GM08714 (cell line): ENCODE data around the gene MYLK.
"Not testable (repeated sequence)": the region's sequence is repeated elsewhere in the genome, so short reads cannot be mapped to it uniquely, and the experiment has no call there.

Experiments used
- H3K4me3 ChIP-seq: fragments of 200-500 bp; sonication (Bioruptor generic); 2 replicates; pipeline ENCODE4 v1.5.1; 2014; ENCODE audit warnings: mild to moderate bottlenecking, low read length, inconsistent platforms
- ZNF274 ChIP-seq: IDR thresholded peaks from 2 replicates; pipeline ENCODE4 v1.6.1; 2012; ENCODE audit warnings: mild to moderate bottlenecking, low read depth, low read length

MYLK gene, protein sequence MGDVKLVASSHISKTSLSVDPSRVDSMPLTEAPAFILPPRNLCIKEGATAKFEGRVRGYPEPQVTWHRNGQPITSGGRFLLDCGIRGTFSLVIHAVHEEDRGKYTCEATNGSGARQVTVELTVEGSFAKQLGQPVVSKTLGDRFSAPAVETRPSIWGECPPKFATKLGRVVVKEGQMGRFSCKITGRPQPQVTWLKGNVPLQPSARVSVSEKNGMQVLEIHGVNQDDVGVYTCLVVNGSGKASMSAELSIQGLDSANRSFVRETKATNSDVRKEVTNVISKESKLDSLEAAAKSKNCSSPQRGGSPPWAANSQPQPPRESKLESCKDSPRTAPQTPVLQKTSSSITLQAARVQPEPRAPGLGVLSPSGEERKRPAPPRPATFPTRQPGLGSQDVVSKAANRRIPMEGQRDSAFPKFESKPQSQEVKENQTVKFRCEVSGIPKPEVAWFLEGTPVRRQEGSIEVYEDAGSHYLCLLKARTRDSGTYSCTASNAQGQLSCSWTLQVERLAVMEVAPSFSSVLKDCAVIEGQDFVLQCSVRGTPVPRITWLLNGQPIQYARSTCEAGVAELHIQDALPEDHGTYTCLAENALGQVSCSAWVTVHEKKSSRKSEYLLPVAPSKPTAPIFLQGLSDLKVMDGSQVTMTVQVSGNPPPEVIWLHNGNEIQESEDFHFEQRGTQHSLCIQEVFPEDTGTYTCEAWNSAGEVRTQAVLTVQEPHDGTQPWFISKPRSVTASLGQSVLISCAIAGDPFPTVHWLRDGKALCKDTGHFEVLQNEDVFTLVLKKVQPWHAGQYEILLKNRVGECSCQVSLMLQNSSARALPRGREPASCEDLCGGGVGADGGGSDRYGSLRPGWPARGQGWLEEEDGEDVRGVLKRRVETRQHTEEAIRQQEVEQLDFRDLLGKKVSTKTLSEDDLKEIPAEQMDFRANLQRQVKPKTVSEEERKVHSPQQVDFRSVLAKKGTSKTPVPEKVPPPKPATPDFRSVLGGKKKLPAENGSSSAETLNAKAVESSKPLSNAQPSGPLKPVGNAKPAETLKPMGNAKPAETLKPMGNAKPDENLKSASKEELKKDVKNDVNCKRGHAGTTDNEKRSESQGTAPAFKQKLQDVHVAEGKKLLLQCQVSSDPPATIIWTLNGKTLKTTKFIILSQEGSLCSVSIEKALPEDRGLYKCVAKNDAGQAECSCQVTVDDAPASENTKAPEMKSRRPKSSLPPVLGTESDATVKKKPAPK (N-terminal part only)

DNA sequence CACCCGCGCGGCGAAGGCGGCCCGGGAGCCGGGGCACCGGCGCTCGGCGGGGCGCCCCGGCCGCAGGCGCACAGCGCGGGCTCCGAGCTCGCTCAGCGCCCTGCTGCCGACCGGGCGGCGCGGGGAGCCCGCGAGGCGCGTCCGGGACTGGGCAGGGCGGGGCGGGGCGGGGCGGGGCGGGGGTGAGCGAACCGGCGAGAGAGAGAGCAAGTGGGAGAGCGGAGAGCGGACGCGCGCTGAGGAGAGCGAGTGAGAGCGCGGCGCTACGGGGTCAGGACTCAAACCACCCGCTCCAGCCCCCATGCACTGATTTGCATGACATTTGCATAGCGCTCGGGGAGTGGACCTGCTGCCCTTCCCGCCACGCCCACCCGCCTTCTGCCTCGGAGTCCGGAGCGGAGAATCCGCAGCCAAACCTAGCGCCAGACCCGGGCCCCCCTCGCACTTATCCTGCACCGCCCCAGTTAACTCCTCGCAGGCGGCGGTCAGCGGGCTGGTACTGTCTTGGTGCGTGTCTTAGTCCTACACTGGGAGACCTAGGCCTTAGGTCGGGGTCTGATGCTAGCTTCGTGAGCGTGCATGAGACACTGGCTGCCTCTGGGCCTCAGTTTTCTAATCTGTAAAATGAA lies at the start of gene MYLK:
Gene MYLK, minus strand, starts transcription at position 130 of the 629 bp plus-strand sequence. CDS start 90,491 bp downstream, outside the sequence.
- peak within 1 kb of the TSS; percentile 27; the same call in 1 of the 2 replicates for H3K4me3 ChIP-seq
- no peak for TF ChIP-seq ZNF274

DNA sequence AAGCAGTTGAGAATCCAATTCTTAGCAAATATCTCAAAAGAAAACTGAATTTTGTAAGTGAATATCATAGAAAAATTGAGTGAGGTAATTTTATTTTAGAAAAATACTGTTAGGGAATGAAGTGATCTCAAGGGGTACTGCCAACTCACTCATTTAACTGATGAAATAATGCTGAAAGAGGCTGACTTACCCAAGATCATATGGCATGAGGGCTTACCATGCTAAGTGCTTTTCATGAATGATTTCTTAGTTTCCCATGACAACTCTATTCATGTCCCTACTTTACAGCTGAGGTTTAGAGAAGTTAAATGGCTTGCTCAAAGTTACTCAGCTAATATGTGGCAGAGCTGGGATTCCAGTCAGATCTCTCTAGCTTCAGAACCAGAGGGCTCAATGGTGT lies 46.3 kb upstream of the MYLK start:
- no peak for TF ChIP-seq ZNF274
- H3K4me3 ChIP-seq: no peak overlapping the region

DNA sequence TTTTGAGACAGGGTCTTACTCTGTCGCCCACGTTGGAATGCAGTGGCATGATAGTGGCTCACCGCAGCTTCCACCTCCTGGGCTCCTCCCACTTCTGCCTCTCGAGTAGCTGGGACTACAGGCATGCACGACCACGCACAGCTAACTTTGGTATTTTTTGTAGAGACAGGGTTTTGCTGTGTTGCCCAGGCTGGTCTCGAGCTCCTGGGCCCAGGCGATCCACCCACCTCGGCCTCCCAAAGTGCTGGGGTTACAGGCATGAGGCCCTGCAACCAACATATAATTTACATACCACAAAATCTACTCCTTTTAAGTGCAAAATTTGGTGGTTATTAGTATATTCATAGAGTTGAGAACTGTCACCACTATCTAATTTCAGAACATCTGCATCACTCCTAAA lies 45.2 kb upstream of the MYLK start:
- no peak for TF ChIP-seq ZNF274
- H3K4me3 ChIP-seq: no peak overlapping the region

DNA sequence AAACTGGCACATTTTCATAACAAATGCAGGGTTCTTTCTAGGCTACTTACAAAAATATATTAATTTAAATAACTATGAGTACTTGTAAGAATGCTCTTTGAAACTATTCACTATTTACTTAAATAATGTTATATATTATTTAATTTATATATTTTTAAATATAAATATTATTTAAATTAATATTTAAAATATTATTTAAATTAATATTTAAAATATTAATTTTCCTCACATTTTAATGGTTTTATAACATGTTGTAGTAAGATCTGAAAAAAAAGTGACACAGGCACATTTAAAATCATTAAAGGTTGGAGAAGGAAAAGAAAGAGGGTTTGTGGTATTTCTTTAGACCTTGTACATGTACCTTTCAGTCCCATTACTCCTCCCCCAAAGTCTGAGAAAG lies 42.3 kb upstream of the MYLK start:
- TF ChIP-seq ZNF274: no peak
- H3K4me3 ChIP-seq: no peak overlapping the region

DNA sequence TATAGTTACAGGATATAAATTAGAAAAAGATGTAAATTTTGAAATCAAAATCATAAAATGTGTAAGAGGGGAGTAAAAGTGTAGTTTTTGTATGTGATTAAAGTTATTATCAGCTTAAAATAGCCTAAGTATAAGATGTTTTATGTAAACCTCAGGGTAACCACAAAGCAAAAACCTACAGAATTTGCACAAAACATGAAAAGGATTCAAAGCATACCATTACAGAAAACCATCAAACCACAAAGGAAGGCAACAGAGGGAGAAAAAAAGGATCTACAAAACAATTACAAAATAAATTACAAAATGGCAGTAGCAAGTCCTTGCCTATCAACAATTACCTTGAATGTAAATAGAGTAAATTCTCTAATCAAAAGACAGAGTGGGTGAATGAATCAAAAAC lies 36.7 kb upstream of the MYLK start:
- no peak overlapping the region for H3K4me3 ChIP-seq
- no peak for TF ChIP-seq ZNF274

DNA sequence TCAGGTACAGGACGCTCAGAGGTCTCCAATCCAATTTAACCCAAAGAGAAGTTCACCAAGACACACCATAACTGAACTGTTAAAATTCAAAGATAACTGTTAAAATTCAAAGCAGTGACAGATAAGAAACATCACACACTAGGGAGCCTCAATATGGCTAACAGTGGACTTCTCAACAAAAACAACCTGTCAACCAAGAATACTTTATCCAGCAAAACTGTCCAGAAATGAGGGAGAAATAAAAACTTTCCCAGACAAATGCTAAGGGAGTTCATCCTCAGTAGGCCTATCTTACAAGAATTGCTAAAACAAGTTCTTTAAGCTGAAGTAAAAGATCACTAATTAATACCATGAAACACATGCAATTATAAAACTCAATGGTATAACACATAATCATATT lies 36.3 kb upstream of the MYLK start:
- no peak for TF ChIP-seq ZNF274
- H3K4me3 ChIP-seq: no peak overlapping the region

DNA sequence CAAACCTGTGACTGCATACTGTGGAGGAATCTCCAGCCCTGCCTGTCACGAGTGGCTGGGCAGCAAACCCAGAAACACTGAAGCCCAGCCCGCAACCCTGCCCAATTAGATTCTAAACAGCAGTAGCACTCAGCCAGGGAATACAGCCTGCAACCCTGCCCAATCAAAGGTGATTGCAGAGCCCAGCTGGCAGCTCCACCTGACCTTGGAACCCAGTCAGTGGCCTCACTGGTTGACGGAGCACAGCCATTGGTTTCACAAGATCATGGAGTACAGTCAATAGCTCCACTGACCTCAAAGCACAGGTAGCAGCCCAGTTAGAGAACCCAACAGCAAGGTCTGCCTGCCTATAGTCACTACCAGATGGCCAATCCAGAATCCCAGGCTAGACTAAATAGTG lies 35.2 kb upstream of the MYLK start:
- TF ChIP-seq ZNF274: no peak
- no peak overlapping the region for H3K4me3 ChIP-seq

DNA sequence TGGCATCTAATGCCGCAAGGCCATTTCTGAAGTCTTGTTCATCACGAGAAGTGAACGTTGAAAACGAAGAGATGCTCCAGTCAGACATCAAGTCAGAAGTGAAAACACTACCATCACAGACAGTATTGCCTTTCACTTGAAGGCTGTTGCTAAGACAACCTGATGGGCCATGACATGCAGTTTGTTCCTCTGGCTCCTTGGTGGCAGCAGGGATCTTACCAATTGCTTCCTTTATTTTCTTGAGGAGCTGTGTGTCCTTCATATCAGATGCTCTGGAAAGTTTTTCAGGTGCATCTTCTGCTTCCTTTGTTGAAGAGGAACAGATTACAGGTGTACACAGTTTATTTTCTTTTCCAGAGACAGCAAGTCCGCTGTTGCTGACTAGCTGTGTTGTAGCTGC lies 30.7 kb upstream of the MYLK start:
- TF ChIP-seq ZNF274: no peak

DNA sequence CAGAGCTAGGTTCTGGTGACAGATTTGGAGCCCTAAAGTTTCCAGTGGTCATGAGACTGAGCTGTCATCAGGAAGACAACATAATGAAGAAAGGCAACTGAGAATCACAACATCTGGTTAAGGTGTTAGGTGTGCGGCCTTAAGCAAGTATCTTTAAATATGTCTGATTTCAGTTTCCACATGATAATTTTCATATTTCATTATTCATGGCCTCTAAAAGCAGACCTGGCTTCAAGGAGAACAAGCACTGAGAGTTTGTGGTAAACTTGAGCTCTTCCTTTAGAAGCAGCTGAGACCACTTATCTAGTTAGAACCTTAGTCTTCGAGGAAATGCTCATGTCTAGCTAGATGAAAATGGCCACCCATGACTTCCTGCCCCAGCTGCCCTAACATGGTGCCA lies 25.7 kb upstream of the MYLK start:
- no peak for TF ChIP-seq ZNF274
- H3K4me3 ChIP-seq: no peak overlapping the region

More for the DNA sequence above, 30.7 kb upstream of the MYLK start:
- no peak overlapping the region for H3K4me3 ChIP-seq

DNA sequence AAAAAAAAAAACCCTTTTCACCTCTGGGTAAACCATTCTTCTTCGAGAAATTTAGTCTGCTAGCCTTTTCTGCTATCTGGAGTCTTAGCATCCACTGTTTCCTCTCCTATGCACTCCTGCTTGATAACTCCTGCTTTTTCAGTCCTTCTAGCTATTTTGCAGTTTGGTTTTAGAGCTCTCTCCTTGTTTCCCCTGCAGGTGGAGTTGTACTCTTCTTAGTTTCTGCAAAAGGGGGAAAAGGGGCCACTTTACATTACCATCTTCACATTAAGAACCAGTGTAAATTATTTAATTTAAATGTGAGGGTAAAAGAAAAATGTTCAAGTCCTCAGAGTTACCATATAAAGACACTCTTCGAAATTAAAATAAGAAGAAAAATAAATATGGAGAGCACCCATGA lies 23.6 kb upstream of the MYLK start:
- no peak for TF ChIP-seq ZNF274
- no peak overlapping the region for H3K4me3 ChIP-seq

DNA sequence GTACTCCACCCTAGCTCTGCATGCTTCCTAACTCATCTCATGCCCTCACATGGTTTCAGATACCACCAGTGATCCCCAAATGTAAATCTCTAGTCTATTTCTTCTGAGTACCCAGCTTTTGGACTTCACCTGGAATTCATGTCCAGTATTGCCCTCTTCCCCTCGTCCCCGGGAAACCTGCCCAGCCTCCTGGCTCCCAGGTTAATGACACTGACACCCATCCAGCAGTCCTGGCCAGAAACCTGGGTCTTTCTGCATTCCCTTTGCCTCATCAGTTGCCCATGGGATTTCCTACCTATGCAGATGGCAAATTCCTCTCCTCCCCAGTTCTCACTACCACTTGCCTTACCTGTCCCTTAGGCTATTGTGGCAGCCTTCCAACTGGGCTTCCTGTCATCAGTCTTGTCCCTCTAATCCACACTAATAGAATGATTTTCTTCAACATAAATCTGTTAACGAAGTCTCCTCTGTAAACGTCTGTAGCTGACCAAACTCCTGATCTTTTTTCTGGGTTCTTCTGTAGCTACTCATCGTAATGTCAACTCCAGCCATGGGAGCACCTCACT lies 15.3 kb upstream of the MYLK start:
- H3K4me3 ChIP-seq: no peak overlapping the region
- TF ChIP-seq ZNF274: no peak

DNA sequence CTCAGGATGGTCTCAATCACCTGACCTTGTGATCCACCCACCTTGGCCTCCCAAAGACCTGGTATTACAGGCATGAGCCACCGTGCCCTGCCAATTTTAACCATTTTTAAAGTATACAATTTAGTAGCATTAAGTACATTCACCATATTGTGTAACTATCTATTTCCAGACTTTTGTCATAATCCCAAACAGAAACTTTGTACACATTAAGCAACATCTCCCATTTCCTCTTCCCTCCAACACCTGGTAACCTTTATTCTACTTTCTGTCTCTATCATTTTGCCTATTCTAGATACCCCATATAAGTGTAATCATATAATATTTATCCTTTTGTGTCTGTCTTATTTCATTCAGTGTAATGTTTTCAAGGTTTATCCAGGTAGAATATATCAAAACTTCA lies 8.9 kb upstream of the MYLK start:
- H3K4me3 ChIP-seq: no peak overlapping the region

DNA sequence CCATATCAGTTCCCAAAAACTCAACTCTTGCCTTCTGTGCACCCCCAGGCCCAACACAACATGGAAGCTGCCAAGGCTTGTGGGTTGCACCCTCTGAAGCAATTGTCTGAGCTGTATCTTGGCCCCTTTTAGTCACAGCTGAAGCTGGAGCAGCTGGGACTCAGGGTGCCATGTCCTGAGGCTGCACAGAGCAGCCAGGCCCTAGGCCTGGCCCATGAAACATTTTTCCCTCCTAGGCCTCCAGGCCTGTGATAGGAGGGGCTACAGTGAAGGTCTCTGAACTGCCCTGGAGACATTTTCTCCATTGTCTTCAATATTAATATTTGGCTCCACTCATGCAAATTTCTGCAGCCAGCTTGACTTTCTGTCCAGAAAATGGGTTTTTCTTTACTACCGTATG lies 8.1 kb upstream of the MYLK start:
- H3K4me3 ChIP-seq: no peak overlapping the region
- TF ChIP-seq ZNF274: no peak

More for the DNA sequence above, 8.9 kb upstream of the MYLK start:
- TF ChIP-seq ZNF274: no peak

DNA sequence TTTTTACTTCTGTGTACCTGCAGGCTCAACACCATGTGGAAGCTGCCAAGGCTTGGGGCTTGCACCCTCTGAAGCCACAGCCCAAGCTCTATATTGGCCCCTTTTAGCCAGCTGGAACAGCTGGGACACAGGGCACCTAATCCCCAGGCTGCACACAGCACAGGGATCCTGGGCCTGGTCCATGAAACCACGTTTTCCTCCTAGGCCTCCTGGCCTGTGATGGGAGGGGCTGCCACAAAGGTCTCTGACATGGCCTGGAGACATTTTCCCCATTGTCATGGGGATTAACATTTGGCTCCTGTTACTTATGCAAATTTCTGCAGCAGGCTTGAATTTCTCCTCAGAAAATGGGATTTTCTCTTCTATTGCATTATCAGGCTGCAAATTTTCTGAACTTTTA lies 6.9 kb upstream of the MYLK start:
- H3K4me3 ChIP-seq: not testable (repeated sequence)

DNA sequence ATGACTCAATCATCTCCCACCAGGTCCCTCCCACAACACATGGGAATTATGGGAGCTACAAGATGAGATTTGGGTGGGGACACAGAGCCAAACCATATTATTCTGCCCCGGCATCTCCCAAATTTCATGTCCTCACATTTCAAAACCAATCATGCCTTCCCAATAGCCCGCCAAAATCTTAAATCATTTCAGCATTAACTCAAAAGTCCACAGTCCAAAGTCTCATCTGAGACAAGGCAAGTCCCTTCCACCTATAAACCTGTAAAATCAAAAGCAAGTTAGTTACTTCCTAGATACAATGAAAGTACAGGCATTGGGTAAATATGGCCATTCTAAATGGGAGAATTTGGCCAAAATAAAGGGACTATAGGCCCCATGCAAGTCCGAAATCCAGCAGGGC lies 6.0 kb upstream of the MYLK start:
- H3K4me3 ChIP-seq: not testable (repeated sequence)
